H1 (cell line): Measurements from ENCODE around the gene DAND5. TPM values are rescaled to one million over a fixed set of nuclear protein-coding genes. Genes with fewer than 3 reads are reported as not detected.

ENCODE experiments used
- CTBP2 ChIP-seq: IDR thresholded peaks from 2 replicates; pipeline ENCODE4 v1.7.0; 2011; ENCODE audit warnings: borderline replicate concordance, mild to moderate bottlenecking, moderate library complexity, mixed read lengths, low read length; ENCODE audit not compliant: insufficient read depth, insufficient read length
- EZH2 ChIP-seq: fragments of 200-600 bp; sonication (generic); IDR thresholded peaks from 2 replicates; pipeline ENCODE4 v1.7.1; 2012; ENCODE audit warnings: low read depth, mild to moderate bottlenecking, moderate library complexity, low read length, inconsistent platforms; ENCODE audit not compliant: severe bottlenecking
- NANOG ChIP-seq: IDR thresholded peaks from 2 replicates; pipeline ENCODE4 v1.6.1; 2011; ENCODE audit warnings: low read length, low read depth, mild to moderate bottlenecking, inconsistent platforms; ENCODE audit not compliant: insufficient read depth, poor library complexity, severe bottlenecking
- POLR2AphosphoS5 ChIP-seq: IDR thresholded peaks from 2 replicates; pipeline ENCODE4 v1.6.1; 2011; ENCODE audit warnings: low read depth, low read length
- SIN3A ChIP-seq, 2 experiments: IDR thresholded peaks in 1 of 2; conservative IDR thresholded peaks in 1 of 2; 2 replicates each; pipeline ENCODE4 v1.6.1; 2011 to 2012; ENCODE audit warnings: low read length in 2 of 2, improper control_type of control experiment in 1 of 2, low read depth in 1 of 2, mild to moderate bottlenecking in 1 of 2
- SP1 ChIP-seq: IDR thresholded peaks from 2 replicates; pipeline ENCODE4 v1.6.1; 2011; ENCODE audit warnings: low read depth, low read length
- TAF1 ChIP-seq: IDR thresholded peaks from 2 replicates; pipeline ENCODE4 v1.6.1; 2011; ENCODE audit warnings: mild to moderate bottlenecking, low read depth, low read length
- TCF12 ChIP-seq: IDR thresholded peaks from 2 replicates; pipeline ENCODE4 v1.6.1; 2011; ENCODE audit warnings: low read depth, mild to moderate bottlenecking, low read length
- polyA plus RNA-seq, 7 experiments: library from polyadenylated mRNA; depleted of rRNA in 3 of 7; stranded (reverse) in 5 of 7; unstranded in 2 of 7; fragments of >200 nt in 5 of 7; fragments of 200-250 nt in 2 of 7; gene quantifications; 1 replicate in 5 of 7; 2 replicates in 1 of 7; 4 replicates in 1 of 7; pipeline versions ENCODE4 v1.2.1 to v1.2.3, GENCODE V29; 2011 to 2013; ENCODE audit warnings: missing spikeins in 2 of 7, mixed read lengths in 2 of 7
- total RNA-seq: library from RNA; stranded (reverse); fragmentation: NEBNext Ultra II Directional; extraction: Animal tissue kit (Norgen Biotek cat#: 25700); gene quantifications from 2 replicates; pipeline ENCODE4 v1.2.1, GENCODE V29; 2021
- TF ChIP-seq, protein P1 (sequence below): fragments of 300-600 bp; sonication (generic); IDR thresholded peaks from 2 replicates; pipeline ENCODE4 v1.7.1; 2012; ENCODE audit warnings: low read length, moderate library complexity, mild to moderate bottlenecking, inconsistent platforms; ENCODE audit not compliant: insufficient replicate concordance

DAND5 gene
- total and polyA plus RNA-seq, 2 of the 8 experiments (the other 6 are each of a cell fraction or from before 2014, with no cell fraction given) = 0.14 to 0.17 TPM

DNA sequence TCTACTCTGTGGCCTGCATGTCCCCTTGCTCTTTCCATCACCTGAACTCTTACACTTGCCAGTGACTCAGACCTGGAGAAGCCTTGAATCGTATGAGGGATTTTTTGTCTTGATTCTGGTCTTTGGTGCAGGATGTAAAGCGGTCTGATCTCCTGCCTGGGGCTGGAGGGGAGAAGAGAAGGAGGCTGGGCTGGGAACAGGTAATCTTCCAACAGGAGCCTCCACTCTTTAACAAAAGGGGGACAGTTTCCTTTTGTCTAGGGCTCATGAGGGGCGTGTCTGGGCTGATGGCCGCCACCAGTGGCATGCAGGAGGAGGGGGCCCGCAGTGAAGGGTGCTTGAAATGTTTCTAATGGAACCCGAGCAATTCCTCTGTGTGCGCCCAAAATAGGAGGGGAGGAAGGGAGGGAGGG is 50.6 kb downstream of the DAND5 start (continued):
- TF ChIP-seq, protein P1, sequence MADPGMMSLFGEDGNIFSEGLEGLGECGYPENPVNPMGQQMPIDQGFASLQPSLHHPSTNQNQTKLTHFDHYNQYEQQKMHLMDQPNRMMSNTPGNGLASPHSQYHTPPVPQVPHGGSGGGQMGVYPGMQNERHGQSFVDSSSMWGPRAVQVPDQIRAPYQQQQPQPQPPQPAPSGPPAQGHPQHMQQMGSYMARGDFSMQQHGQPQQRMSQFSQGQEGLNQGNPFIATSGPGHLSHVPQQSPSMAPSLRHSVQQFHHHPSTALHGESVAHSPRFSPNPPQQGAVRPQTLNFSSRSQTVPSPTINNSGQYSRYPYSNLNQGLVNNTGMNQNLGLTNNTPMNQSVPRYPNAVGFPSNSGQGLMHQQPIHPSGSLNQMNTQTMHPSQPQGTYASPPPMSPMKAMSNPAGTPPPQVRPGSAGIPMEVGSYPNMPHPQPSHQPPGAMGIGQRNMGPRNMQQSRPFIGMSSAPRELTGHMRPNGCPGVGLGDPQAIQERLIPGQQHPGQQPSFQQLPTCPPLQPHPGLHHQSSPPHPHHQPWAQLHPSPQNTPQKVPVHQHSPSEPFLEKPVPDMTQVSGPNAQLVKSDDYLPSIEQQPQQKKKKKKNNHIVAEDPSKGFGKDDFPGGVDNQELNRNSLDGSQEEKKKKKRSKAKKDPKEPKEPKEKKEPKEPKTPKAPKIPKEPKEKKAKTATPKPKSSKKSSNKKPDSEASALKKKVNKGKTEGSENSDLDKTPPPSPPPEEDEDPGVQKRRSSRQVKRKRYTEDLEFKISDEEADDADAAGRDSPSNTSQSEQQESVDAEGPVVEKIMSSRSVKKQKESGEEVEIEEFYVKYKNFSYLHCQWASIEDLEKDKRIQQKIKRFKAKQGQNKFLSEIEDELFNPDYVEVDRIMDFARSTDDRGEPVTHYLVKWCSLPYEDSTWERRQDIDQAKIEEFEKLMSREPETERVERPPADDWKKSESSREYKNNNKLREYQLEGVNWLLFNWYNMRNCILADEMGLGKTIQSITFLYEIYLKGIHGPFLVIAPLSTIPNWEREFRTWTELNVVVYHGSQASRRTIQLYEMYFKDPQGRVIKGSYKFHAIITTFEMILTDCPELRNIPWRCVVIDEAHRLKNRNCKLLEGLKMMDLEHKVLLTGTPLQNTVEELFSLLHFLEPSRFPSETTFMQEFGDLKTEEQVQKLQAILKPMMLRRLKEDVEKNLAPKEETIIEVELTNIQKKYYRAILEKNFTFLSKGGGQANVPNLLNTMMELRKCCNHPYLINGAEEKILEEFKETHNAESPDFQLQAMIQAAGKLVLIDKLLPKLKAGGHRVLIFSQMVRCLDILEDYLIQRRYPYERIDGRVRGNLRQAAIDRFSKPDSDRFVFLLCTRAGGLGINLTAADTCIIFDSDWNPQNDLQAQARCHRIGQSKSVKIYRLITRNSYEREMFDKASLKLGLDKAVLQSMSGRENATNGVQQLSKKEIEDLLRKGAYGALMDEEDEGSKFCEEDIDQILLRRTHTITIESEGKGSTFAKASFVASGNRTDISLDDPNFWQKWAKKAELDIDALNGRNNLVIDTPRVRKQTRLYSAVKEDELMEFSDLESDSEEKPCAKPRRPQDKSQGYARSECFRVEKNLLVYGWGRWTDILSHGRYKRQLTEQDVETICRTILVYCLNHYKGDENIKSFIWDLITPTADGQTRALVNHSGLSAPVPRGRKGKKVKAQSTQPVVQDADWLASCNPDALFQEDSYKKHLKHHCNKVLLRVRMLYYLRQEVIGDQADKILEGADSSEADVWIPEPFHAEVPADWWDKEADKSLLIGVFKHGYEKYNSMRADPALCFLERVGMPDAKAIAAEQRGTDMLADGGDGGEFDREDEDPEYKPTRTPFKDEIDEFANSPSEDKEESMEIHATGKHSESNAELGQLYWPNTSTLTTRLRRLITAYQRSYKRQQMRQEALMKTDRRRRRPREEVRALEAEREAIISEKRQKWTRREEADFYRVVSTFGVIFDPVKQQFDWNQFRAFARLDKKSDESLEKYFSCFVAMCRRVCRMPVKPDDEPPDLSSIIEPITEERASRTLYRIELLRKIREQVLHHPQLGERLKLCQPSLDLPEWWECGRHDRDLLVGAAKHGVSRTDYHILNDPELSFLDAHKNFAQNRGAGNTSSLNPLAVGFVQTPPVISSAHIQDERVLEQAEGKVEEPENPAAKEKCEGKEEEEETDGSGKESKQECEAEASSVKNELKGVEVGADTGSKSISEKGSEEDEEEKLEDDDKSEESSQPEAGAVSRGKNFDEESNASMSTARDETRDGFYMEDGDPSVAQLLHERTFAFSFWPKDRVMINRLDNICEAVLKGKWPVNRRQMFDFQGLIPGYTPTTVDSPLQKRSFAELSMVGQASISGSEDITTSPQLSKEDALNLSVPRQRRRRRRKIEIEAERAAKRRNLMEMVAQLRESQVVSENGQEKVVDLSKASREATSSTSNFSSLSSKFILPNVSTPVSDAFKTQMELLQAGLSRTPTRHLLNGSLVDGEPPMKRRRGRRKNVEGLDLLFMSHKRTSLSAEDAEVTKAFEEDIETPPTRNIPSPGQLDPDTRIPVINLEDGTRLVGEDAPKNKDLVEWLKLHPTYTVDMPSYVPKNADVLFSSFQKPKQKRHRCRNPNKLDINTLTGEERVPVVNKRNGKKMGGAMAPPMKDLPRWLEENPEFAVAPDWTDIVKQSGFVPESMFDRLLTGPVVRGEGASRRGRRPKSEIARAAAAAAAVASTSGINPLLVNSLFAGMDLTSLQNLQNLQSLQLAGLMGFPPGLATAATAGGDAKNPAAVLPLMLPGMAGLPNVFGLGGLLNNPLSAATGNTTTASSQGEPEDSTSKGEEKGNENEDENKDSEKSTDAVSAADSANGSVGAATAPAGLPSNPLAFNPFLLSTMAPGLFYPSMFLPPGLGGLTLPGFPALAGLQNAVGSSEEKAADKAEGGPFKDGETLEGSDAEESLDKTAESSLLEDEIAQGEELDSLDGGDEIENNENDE = no peak
- TF ChIP-seq CTBP2 (peak; percentile 99), EZH2 (peak; percentile 52), SP1 (peak; percentile 89), NANOG (peak; percentile 15), TCF12 (0 out of 2 replicates have a peak, but pooled peaks have one; percentile 40), TAF1 (no peak), POLR2AphosphoS5 (no peak), SIN3A (conservative IDR thresholded peaks at IDR 0.05 in 1 of 2, IDR thresholded peaks at IDR 0.05 in 1 of 2; ENCODE audit: low read depth in 1 of 2, low read length in 2 of 2) (0 out of 4 replicates have a peak, but pooled peaks of 1 of the 2 experiments have one; percentile 26)
